NCI-H446 (cell line): ENCODE data around the gene CECR2.

ENCODE experiments used
- DNase-seq, 2 experiments: peaks; one replicate each; lab custom pipeline; 2025; lab: John Stamatoyannopoulos, UW

The CECR2 gene

DNA sequence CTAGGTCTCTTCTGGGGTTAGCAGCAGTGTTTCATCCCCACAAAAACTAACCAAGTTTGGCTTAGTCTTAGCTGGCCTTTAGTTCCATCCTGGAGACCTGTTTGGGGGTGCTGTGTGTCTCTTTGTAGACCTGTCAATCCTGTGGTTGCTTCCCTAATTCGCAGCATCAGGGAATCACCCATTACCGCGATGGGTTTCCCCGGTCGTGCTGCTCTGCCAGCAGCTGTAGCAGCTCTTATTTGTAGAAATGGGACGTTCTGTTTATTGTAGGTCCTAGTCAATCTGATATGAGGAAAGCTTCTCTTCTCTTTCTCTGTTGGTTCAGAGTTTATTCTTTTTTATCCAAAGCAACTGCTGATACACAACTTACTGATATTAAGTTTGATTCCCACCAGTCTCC is 91.6 kb downstream of the CECR2 start:
- no peak for DNase-seq

GRCh38 chr22:17470880-17471500 is 101.7 kb downstream of the CECR2 start:
- no peak for DNase-seq

DNA sequence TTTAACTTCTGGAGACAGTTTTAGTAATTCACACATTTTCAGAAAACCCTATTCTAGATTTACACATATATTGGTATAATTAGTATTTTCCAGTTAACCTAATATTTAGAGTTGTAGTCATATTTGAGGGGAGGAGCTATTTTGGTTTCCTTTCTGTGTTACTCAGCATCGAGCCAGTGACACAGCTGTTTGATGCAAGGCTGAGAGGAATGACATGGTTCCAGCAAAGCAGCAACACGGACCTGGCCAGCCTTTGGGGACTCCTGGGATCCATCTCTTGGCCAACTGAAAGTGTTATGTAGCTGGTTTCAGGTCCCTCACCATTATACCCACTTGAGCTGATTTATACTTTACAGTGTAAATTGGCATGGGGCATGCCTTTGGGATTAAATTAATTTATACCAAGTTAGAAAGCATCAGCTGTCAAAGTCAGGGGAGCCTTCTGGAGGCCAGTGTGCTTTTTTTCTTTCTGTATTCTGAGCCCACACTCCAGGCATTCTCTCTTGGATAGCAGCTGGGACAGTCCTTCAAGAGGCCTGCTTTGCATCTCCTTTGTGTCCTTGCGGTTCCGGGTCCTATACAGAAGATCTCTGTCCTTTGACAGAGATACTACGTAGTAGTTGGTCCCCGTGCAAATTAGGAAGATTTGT is 102.8 kb downstream of the CECR2 start:
- peak; percentile 12 to 52 for DNase-seq

DNA sequence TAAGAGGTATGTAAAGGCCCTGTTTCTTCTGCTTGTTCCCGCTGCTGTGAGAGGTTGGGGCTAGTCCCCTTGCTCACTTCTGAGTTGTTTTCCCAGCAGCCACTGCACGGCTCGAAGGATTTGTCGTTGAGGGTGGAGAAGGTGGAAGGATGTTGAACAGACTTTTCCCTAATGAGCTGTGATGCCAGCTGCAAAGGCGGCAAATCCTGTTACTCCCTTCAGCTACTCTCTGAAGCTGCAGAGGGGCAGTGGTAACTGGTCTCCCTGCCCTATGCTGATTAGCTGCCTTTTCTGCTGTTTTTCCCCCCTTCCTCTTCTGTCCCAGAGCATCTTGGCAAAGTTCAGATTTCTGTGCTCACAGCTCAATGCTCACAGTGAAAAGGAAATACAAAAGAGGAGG is 103.7 kb downstream of the CECR2 start:
- DNase-seq = no peak

- DNase-seq = no peak
Measured at GRCh38 chr22:17475318-17476230, 106.3 kb downstream of the CECR2 start.

DNA sequence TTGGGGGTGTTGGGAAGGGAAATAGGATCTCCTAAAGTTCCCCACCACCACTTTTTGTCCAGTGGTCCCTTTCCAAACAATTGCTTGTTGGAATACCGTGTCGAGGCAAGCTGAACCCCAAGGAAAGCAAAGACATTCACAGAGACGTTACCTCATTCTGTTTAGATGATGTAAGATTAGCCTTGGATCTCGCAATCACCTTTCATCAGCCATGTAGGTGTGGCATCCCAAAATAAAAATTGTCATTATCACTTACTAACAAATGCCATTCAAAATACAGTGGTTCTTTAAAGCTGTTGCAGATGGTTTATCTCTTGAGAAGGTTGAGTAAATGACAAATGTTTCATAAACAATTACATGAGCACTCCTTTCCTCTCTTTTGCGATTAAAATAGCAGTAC is 107.6 kb downstream of the CECR2 start:
- no peak for DNase-seq

DNA sequence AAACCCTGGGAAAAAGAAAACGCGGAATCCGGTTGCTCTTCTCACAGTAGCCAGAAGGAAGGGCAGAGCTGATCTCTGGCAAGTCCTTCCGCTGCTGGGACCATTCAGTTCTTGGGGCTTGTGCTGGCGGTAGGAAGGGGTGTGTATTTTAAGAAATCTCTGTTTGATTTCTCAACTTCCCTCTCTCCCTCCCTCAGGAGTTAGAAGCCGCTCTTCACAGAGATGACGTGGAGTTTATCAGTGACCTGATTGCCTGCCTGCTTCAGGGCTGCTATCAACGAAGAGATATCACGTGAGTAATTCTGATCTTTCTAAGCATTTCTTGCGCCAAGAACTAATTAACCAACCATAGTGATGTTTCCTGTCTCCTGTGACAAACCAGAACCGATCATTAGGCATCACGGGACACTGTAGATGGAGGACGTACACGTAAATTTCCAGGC is 108.2 kb downstream of the CECR2 start:
- DNase-seq = no peak

DNA sequence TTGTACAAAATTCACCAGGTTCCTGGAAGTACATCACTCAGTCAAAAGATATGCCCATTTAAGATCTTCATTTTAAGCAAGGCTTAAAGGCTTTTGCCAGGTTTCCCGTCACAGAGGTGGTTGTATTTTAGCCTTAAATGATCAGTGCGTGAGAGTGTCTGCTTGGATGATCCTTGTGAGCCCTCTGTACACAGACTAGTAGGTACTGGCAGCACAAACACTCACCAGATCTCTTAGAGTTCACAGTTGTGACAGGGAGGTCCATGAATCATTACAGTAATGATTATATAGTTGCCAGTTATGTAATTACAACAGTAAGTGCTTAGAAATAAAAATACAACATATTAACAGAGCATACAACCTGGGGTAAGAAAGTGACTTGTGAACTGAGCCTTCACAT is 109.9 kb downstream of the CECR2 start:
- no peak for DNase-seq

DNA sequence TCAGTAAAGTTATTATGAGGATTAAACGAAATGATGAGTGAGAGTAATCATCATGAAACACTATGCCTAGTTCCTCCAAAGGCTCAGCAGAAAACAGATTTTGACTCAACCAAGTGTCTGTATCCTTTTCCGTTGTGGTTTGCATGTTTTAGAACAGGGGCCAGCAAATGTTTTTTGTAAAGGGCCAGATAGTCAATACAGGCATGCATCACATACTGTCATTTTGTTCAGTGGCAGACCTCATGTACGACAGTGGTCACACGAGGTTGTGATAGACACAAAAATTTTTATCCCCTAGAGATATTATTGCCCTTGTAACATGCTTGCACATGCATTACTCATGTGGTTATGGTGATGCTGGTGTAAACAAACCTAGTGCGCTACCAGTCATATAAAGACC is 112.2 kb downstream of the CECR2 start:
- DNase-seq = no peak

DNA sequence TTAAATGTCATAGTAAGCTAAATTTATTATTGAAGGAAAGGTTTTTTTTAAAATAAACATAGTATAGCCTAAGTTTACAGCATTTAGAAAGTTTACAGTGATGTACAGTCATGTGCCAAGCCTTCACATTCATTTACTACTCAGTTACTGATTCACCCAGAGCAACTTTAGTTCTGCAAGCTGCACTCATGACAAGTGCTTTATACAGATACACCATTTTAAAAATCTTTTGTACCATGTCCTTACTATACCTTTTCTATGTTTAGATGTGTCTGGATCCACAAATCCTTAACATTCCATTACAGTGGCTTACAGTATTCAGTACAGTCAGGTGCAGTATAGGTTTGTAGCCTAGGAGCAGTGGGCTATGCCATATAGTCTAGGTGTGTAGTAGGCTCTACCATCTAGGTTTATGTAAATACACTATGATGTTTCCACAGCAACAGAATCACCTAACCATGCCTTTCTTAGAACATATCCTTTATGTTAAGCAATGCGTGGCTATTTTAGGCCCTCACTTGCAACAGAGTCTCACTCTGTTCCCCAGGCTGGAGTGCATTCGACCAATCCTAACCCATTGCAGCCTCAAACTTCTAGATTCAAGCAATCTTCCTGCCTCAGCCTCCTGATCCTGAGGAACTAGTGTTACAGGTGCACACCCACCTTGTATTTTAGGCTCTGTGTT is 114.6 kb downstream of the CECR2 start:
- DNase-seq = no peak

DNA sequence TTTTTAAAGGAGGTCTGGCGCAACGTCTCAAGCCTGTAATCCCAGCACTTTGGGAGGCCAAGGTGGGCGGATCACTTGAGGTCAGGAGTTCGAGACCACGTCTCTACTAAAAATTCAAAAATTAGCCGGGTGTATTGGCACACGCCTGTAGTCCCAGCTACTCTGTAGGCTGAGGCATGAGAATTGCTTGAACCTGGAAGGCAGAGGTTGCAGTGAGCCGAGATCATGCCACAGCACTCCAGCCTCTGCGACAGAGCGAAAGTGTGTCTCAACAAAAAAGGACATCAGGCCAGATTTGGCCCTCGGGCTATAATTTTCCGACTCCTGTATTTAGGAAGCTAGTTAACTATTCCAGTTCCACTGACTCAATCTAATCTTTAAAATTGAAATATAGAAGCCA is 115.3 kb downstream of the CECR2 start:
- no peak for DNase-seq

DNA sequence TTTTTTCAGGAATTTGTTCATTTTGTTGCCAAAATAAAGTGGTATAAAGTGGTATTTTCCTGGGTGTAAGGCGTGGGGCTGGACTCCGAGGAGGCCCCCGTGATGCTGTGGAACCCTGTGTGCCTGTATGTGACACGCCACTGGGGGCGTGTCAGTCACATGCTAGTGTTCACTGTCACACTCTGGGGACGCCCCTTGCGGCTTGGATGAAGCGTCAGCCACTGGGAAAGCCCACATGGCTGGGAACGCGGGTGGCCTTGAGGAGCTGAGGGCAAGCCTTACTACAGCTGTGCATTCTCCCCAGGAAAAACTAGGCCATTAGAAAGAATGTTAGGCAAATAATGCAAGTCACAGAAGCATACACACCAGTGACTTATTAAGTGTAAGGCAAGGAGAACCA is 117.1 kb downstream of the CECR2 start:
- DNase-seq = no peak

- no peak for DNase-seq
Measured at GRCh38 chr22:17486719-17487118, 117.5 kb downstream of the CECR2 start.

DNA sequence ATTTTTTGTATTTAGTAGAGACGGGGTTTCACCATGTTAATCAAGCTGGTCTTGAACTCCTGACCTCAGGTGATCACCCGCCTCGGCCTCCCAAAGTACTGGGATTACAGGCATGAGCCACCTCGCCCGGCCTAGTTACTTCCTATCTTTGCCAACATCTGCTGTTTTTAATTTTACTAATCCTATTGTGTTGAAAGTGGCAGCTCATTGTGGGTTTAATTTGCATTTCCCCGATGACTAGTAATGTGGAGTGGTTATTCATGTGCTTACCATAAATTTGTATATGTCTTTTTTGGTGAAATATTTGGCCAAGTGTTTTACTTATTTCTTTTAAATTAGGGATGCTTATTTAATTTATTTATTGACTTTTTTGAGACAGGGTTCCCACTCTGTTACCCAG is 119.8 kb downstream of the CECR2 start:
- DNase-seq = no peak

- DNase-seq = no peak
Measured at GRCh38 chr22:17491090-17491640, 121.9 kb downstream of the CECR2 start.

DNA sequence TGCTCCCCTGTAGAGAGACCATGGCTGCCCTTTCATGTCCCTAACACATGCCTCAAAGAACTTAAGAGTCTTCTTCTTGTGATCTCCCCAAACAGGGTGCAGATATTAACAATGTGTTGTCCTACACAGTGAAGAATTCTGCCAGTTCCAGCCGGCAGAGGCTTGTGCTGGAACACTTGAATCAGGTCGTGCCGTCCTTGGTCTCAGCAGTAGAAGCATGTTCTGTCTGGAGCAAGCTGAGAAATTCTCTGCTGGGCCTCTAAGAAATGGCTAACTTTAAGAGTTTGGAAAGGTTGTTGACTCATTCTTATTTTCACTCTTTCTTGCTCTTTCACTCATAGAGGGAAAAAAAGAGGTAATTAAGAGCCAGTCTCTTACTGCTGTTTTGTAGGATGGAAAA is 123.0 kb downstream of the CECR2 start:
- DNase-seq = no peak

DNA sequence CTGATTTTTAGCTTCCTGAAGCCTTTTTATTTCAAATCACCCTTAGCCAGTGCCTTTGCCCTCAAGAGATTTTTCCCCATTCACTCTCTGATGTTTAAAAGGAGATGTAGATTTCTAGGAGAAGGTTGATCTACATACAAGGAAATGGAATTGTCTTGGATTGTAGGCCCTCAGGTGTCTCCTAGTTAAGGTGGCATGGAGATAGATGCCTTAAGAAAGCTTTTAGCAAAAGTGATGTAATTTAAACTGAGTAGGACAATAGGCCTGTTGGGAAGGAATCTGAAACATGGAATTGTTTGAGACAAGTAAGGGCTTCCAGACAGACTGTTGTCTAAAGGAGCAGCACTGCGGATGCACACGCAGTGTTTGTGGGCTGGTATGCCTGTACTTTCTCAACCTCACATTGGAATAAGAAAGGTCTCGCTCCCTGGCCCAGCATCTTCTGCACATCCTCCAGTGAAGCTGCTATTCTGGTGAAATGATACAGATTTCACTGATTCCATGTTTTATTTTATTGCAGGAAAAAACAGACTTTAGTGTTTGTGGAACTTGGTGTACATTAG is 124.2 kb downstream of the CECR2 start:
- DNase-seq = no peak

GRCh38 chr22:17496841-17497240 is 127.6 kb downstream of the CECR2 start:
- DNase-seq = no peak

GRCh38 chr22:17501679-17502285 is 132.5 kb downstream of the CECR2 start:
- peak; percentile 52 to 67 for DNase-seq

DNA sequence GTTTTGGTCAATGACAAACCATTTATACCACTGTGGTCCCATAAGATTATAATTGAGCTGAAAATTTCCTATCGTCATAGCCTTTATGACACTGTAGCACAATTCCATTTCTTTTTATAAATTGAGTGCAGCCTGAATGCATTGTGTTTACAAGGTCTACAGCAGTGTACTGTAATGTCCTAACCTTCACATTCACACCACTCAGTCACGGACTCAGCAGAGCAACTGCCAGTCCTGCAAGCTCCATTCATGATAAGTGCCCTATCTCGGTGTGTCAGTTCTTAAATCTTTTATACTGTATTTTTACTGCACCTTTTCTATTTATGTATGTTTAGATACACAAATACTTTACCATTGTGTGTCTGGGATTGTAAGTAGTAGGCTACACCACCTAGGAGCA is 138.8 kb downstream of the CECR2 start:
- no peak for DNase-seq

DNA sequence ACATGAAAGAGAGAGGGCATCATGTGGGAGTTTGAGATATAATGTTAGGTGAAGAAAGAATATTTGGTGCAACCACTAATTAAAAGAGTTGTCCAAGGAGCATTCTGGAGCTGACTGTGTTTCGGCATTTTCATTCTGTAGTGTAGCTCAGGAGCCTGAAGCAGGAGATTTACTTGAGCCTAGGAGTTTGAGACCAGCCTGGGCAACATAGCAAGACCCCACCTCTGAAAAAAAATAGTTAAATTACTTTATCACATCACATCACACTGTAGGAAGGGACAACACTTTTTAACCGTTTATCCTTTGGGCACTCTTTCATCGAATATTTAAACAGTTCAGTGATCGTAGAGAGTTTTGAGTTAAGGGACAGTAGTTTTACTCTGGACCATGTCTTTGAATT is 143.7 kb downstream of the CECR2 start:
- DNase-seq = no peak
